Upper lobe of right lung (tissue), 1 donor: ENCODE results near the gene UBE2H. TPM values are rescaled to one million over a fixed set of nuclear protein-coding genes. Genes with fewer than 3 reads are reported as not detected.

Experiments used
- ATAC-seq: fragments of 200-7000 bp; cut with Tn5 transposase; one replicate; pipeline ENCODE4 v1.9.1; 2020; ENCODE audit warnings: mild to moderate bottlenecking, moderate library complexity
- DNase-seq: peaks from one replicate; pipeline ENCODE4 v3.0.0-alpha.2; 2020
- H3K27ac ChIP-seq: fragments of 200-600 bp; one replicate; pipeline ENCODE4 v1.8.0; 2022
- H3K27me3 ChIP-seq: fragments of 200-600 bp; one replicate; pipeline ENCODE4 v1.8.0; 2022; ENCODE audit warnings: mild to moderate bottlenecking
- H3K36me3 ChIP-seq: fragments of 200-600 bp; one replicate; pipeline ENCODE4 v1.8.0; 2022
- H3K4me1 ChIP-seq: fragments of 200-600 bp; one replicate; pipeline ENCODE4 v1.8.0; 2022
- H3K4me3 ChIP-seq: fragments of 200-600 bp; one replicate; pipeline ENCODE4 v1.8.0; 2022; ENCODE audit warnings: mild to moderate bottlenecking
- H3K9me3 ChIP-seq: fragments of 200-600 bp; one replicate; pipeline ENCODE4 v1.8.0; 2022
- CTCF ChIP-seq: fragments of 200-600 bp; IDR thresholded peaks from one replicate; pipeline ENCODE4 v1.8.0; 2022; ENCODE audit warnings: antibody characterized with exemption
- intact Hi-C: fragments of 100-400 bp; cut with DNase I; formaldehyde crosslinking; loops from one replicate; pipeline ENCODE4 v1.11.0; 2022
- total RNA-seq: library from RNA; stranded (reverse); fragmentation: NEBNext Ultra II Directional; extraction: Animal tissue kit (Norgen Biotek cat#: 25700); gene quantifications from one replicate; pipeline ENCODE4 v1.2.1, GENCODE V29; 2021
- donor health status: DM: no; HTN: yes; CAD: no; lungs with severe emphysema.

UBE2H gene
- total RNA-seq, 1 donor from 2014 or later = 69.1 TPM

- TF ChIP-seq CTCF = no peak
- H3K27ac ChIP-seq = no peak overlapping the region
- DNase-seq = no peak
- no peak for ATAC-seq
- no peaks in the 10 kb centered on the region for H3K36me3 ChIP-seq
- H3K4me1 ChIP-seq = peaks cover 15% of the 10 kb centered on the region
- H3K4me3 ChIP-seq = no peak overlapping the region
- H3K9me3 ChIP-seq = no peaks in the 10 kb centered on the region
- intact Hi-C loops = no loop called here
- H3K27me3 ChIP-seq = peaks cover 42% of the 10 kb centered on the region
Measured at GRCh38 chr7:129789000-129789399, 163.8 kb downstream of the UBE2H start.

GRCh38 chr7:129786825-129787563 is 165.8 kb downstream of the UBE2H start:
- Histone ChIP-seq H3K9me3 (no peaks in the 10 kb centered on the region), H3K27ac (no peak overlapping the region), H3K36me3 (no peaks in the 10 kb centered on the region), H3K4me1 (peaks cover 19% of the 10 kb centered on the region), H3K4me3 (no peak overlapping the region), H3K27me3 (peaks cover 62% of the 10 kb centered on the region)
- DNase-seq = no peak
- TF ChIP-seq CTCF = no peak
- ATAC-seq = no peak
- intact Hi-C loops = no loop called here

- peaks cover 28% of the 10 kb centered on the region for H3K4me1 ChIP-seq
- no peak for TF ChIP-seq CTCF
- DNase-seq (no peak), ATAC-seq (no peak)
- no peak overlapping the region for H3K27ac ChIP-seq
- intact Hi-C loops = no loop called here
- H3K36me3 ChIP-seq = no peaks in the 10 kb centered on the region
- no peak overlapping the region for H3K4me3 ChIP-seq
- no peaks in the 10 kb centered on the region for H3K9me3 ChIP-seq
- H3K27me3 ChIP-seq = peaks cover 73% of the 10 kb centered on the region
Measured at GRCh38 chr7:129785685-129786514, 166.9 kb downstream of the UBE2H start.

GRCh38 chr7:129784783-129785684 is 167.7 kb downstream of the UBE2H start:
- TF ChIP-seq CTCF = no peak
- Histone ChIP-seq H3K4me3 (no peak overlapping the region), H3K27ac (no peak overlapping the region), H3K9me3 (no peaks in the 10 kb centered on the region), H3K4me1 (peaks cover 37% of the 10 kb centered on the region), H3K36me3 (no peaks in the 10 kb centered on the region), H3K27me3 (peaks cover 82% of the 10 kb centered on the region)
- intact Hi-C loops = no loop called here
- ATAC-seq = no peak
- no peak for DNase-seq

GRCh38 chr7:129784437-129784782 is 168.3 kb downstream of the UBE2H start:
- TF ChIP-seq CTCF = no peak
- Histone ChIP-seq H3K4me3 (no peak overlapping the region), H3K27ac (no peak overlapping the region), H3K9me3 (no peaks in the 10 kb centered on the region), H3K36me3 (no peaks in the 10 kb centered on the region), H3K4me1 (peaks cover 43% of the 10 kb centered on the region), H3K27me3 (peaks cover 84% of the 10 kb centered on the region)
- intact Hi-C loops = no loop called here
- ATAC-seq = no peak
- no peak for DNase-seq
